Amniotic epithelial cell (primary cell): ENCODE results near the gene CLDN18.

Source experiments
- DNase-seq: peaks from one replicate; pipeline ENCODE4 v3.0.0-alpha.2; 2010; ENCODE audit warnings: low read depth

Gene CLDN18

GRCh38 chr3:138009476-138010272 is at the start of gene CLDN18:
Gene CLDN18 (plus strand): TSS chr3:138010165. CDS start chr3:138010226, 61 bp downstream.
- no peak for DNase-seq

GRCh38 chr3:137962251-137962650 is 47.7 kb upstream of the CLDN18 start:
- no peak for DNase-seq

GRCh38 chr3:137963463-137963862 is 46.5 kb upstream of the CLDN18 start:
- no peak for DNase-seq

GRCh38 chr3:137970914-137971831 is 38.8 kb upstream of the CLDN18 start:
- peak; percentile 34 for DNase-seq

- DNase-seq: no peak
Measured at GRCh38 chr3:137972396-137972795, 37.6 kb upstream of the CLDN18 start.

GRCh38 chr3:137978328-137978727 is 31.6 kb upstream of the CLDN18 start:
- DNase-seq: no peak

GRCh38 chr3:137987723-137988122 is 22.2 kb upstream of the CLDN18 start:
- DNase-seq: no peak

- no peak for DNase-seq
Measured at GRCh38 chr3:137988152-137988551, 21.8 kb upstream of the CLDN18 start.

- DNase-seq: no peak
Measured at GRCh38 chr3:137988982-137989381, 21.0 kb upstream of the CLDN18 start.

- no peak for DNase-seq
Measured at GRCh38 chr3:137990427-137990826, 19.5 kb upstream of the CLDN18 start.

GRCh38 chr3:137992592-137992991 is 17.4 kb upstream of the CLDN18 start:
- DNase-seq: no peak

GRCh38 chr3:137998121-137999042 is 11.6 kb upstream of the CLDN18 start:
- DNase-seq: no peak

GRCh38 chr3:138003069-138003468 is 6.9 kb upstream of the CLDN18 start:
- DNase-seq: no peak

- no peak for DNase-seq
Measured at GRCh38 chr3:138005627-138006026, 4.3 kb upstream of the CLDN18 start.

- no peak for DNase-seq
Measured at GRCh38 chr3:138007898-138008297, 2.1 kb upstream of the CLDN18 start.

GRCh38 chr3:138010273-138010590 is 267 bp downstream of the CLDN18 start:
- no peak for DNase-seq

GRCh38 chr3:138011722-138012121 is 1.8 kb downstream of the CLDN18 start:
- no peak for DNase-seq

GRCh38 chr3:138012526-138012925 is 2.6 kb downstream of the CLDN18 start:
- no peak for DNase-seq

- DNase-seq: no peak
Measured at GRCh38 chr3:138016065-138016464, 6.1 kb downstream of the CLDN18 start.

GRCh38 chr3:138019281-138020069 is 9.5 kb downstream of the CLDN18 start:
- DNase-seq: no peak

GRCh38 chr3:138023754-138024153 is 13.8 kb downstream of the CLDN18 start:
- no peak for DNase-seq
